SW 1271 (cell line): Measurements from ENCODE around the gene SYCE3.

ENCODE experiments used
- DNase-seq, 2 experiments: peaks; one replicate each; lab custom pipeline; 2025; lab: John Stamatoyannopoulos, UW

SYCE3 gene

GRCh38 chr22:50600538-50600937 is 37.8 kb upstream of the SYCE3 start, which contains the start of gene MAPK8IP2:
Gene MAPK8IP2 (plus strand): TSS chr22:50600793. CDS start chr22:50600819, 26 bp downstream.
- DNase-seq: no peak

GRCh38 chr22:50599816-50600455 is 37.2 kb upstream of the SYCE3 start:
- DNase-seq: no peak

- no peak for DNase-seq
These were observed 34.4 kb upstream of the SYCE3 start for GRCh38 chr22:50597097-50597496.

- DNase-seq: no peak
These were observed 32.5 kb upstream of the SYCE3 start for GRCh38 chr22:50595189-50595588.

GRCh38 chr22:50587407-50587806 is 24.7 kb upstream of the SYCE3 start:
- DNase-seq: no peak

- no peak for DNase-seq
These were observed 23.7 kb upstream of the SYCE3 start for GRCh38 chr22:50586416-50586815.

- no peak for DNase-seq
These were observed 23.1 kb upstream of the SYCE3 start for GRCh38 chr22:50585781-50586180.

GRCh38 chr22:50585238-50585637 is 22.5 kb upstream of the SYCE3 start:
- no peak for DNase-seq

GRCh38 chr22:50584106-50585096 is 21.7 kb upstream of the SYCE3 start:
- no peak for DNase-seq

GRCh38 chr22:50583294-50583861 is 20.7 kb upstream of the SYCE3 start:
- peak in 1 of 2 experiments; percentile 43 for DNase-seq

- peak; percentile 82 to 94 for DNase-seq
These were observed 20.0 kb upstream of the SYCE3 start, which contains the start of gene CHKB for GRCh38 chr22:50582493-50583293. Gene CHKB (minus strand): TSS chr22:50582849. CDS start chr22:50582781, 68 bp downstream.

- no peak for DNase-seq
These were observed 19.3 kb upstream of the SYCE3 start for GRCh38 chr22:50581950-50582492.

GRCh38 chr22:50581031-50581949 is 18.6 kb upstream of the SYCE3 start:
- DNase-seq: no peak

GRCh38 chr22:50579752-50580151 is 17.0 kb upstream of the SYCE3 start:
- DNase-seq: no peak

- no peak for DNase-seq
These were observed 16.1 kb upstream of the SYCE3 start for GRCh38 chr22:50578776-50579310.

GRCh38 chr22:50577987-50578775 is 15.5 kb upstream of the SYCE3 start, which contains the start of gene CPT1B:
Gene CPT1B (minus strand): TSS chr22:50578427. CDS start chr22:50577915, 512 bp downstream.
- no peak for DNase-seq

- no peak for DNase-seq
These were observed 14.9 kb upstream of the SYCE3 start for GRCh38 chr22:50577697-50577986.

- DNase-seq: no peak
These were observed 14.3 kb upstream of the SYCE3 start for GRCh38 chr22:50576806-50577696.
